ENCODE data around the gene BCAS3. TPM values are rescaled to one million over a fixed set of nuclear protein-coding genes. Genes with fewer than 3 reads are reported as not detected.
A peak's percentile ranks its signal among the peaks of the same experiment; 100 is the strongest.

The BCAS3 gene
- total RNA-seq, 2 donors from 2014 or later = 12.0 to 15.6 TPM

DNA sequence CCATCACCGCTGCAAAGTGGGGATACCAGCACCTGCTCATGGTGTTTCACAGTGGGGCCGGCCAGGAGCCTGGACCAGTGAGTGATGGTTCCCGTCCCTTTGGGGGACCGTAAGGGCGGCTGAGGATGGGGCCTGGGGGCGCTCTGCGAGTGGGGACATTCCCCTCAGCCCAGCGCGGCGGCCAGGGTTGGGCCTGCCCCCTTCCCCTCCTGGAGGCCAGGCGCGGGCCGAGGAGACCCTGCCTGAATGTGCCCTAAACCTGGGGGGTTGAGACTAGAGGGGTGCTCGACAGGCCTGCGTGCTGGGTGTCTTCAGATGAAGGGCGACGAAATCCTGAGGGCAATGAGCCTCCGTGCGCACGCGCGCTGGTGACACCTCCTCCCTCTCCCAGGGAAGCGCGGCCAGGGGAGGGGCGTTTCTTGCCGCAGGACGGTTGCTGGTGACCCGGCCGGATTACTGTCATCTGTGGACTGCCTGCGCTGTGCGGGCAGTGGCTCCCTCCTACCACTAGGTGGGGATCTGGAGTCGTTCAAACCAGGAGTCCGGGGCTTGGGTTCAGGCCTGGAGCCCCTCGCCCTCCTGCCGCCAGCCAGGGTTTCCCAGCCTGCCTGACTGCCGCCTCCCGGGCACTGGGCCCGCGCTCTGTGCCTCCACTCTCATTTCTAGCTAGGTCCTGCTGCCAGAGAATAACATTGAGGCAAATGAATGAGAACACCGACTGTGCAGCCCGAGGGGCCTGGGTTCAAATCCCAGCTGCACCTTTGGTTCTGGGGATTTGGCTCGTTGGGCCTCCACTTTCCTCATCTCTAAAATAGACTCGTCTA is 739.1 kb downstream of the BCAS3 start:
- peak; percentile 91 for DNase-seq (ENCODE audit: low spot score)
- Histone ChIP-seq H3K27ac (peak overlapping the region; percentile 57 to 60), H3K4me3 (peak overlapping the region in 1 of 2 donors; percentile 35), H3K9me3 (no peaks in the 10 kb centered on the region), H3K27me3 (no peaks in the 10 kb centered on the region), H3K4me1 (peaks cover 0 to 39% of the 10 kb centered on the region in 2 donors), H3K36me3 (no peaks in the 10 kb centered on the region)
- TF ChIP-seq, protein P1, sequence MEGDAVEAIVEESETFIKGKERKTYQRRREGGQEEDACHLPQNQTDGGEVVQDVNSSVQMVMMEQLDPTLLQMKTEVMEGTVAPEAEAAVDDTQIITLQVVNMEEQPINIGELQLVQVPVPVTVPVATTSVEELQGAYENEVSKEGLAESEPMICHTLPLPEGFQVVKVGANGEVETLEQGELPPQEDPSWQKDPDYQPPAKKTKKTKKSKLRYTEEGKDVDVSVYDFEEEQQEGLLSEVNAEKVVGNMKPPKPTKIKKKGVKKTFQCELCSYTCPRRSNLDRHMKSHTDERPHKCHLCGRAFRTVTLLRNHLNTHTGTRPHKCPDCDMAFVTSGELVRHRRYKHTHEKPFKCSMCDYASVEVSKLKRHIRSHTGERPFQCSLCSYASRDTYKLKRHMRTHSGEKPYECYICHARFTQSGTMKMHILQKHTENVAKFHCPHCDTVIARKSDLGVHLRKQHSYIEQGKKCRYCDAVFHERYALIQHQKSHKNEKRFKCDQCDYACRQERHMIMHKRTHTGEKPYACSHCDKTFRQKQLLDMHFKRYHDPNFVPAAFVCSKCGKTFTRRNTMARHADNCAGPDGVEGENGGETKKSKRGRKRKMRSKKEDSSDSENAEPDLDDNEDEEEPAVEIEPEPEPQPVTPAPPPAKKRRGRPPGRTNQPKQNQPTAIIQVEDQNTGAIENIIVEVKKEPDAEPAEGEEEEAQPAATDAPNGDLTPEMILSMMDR (IDR thresholded peaks at IDR 0.05) = peak; percentile 89 to 96

DNA sequence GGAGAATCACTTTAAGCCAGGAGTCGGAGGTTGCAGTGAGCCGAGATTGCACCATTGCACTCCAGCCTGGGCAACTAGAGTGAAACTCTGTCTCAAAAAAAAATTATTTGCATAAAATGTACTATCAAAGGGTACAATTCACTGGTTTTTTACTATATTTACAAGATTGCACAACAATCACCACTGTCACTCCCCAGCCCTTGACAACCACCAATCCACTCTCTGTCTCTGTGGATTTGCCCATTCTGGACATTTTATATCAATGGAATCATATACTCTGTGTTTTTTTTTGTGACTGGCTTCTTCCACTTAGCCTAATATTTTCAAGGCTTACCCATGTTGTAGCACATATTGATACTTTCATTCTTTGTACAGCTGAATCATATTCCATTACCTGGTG is 740.8 kb downstream of the BCAS3 start:
- Histone ChIP-seq H3K4me3 (no peak overlapping the region), H3K27me3 (no peaks in the 10 kb centered on the region), H3K27ac (no peak overlapping the region), H3K4me1 (peaks cover 0 to 28% of the 10 kb centered on the region in 2 donors), H3K36me3 (no peaks in the 10 kb centered on the region), H3K9me3 (no peaks in the 10 kb centered on the region)
- TF ChIP-seq, protein P1 (IDR thresholded peaks at IDR 0.05) = no peak
- no peak for DNase-seq (ENCODE audit: low spot score)

DNA sequence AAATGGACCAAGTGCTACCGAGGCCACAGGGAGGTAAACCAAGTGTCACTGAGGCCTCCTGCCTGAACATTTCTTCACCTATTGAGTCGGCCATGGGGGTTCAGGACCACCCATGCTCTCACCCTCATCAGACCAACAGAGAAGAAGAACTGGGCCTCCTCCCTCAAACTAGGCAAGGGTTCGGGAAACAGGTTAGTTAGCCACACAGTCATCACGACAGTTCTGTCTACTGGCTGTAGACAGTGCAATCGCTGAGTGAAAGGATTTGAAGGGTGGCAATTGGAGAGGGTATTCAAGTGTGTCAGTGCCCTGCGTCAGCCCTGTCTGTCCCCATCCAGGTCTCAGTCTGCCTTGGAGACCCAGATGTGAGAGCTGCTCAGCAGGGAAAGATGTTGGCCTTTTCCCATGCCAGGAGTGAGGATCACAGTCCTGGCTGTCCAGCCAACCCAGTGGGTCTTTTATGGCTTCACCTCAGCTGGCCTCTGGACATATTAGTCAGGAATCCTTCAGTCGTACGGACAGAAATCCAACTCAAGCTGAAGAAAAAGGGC is 741.9 kb downstream of the BCAS3 start:
- no peaks in the 10 kb centered on the region for H3K36me3 ChIP-seq
- H3K4me3 ChIP-seq = no peak overlapping the region
- H3K27ac ChIP-seq = no peak overlapping the region
- TF ChIP-seq, protein P1 (IDR thresholded peaks at IDR 0.05) = no peak
- H3K9me3 ChIP-seq = no peaks in the 10 kb centered on the region
- peaks cover 0 to 17% of the 10 kb centered on the region in 2 donors for H3K4me1 ChIP-seq
- H3K27me3 ChIP-seq = no peaks in the 10 kb centered on the region
- no peak for DNase-seq (ENCODE audit: low spot score)

DNA sequence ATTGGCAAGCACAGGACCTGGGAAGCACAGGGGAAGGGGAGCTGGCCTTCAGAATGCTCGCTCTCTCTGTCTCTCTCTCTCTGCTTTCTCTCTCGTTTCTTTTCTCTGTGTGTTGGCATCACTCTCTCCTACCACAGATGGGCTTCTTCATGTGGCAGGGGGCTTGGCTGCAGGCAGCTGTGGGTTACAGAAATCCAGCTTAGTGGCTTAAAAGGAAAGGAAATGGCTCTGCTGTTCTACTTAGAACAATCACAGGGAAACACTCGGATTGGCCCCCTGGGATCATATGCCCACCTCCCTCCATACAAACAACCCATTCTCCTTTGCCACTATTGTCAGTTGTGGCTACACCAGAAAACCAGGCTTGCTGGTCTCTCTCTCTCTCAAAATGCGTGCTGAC is 742.4 kb downstream of the BCAS3 start:
- no peak for DNase-seq (ENCODE audit: low spot score)
- Histone ChIP-seq H3K4me1 (peaks cover 0 to 13% of the 10 kb centered on the region in 2 donors), H3K36me3 (no peaks in the 10 kb centered on the region), H3K4me3 (no peak overlapping the region), H3K27ac (no peak overlapping the region), H3K9me3 (no peaks in the 10 kb centered on the region), H3K27me3 (no peaks in the 10 kb centered on the region)
- TF ChIP-seq, protein P1 (IDR thresholded peaks at IDR 0.05) = no peak

DNA sequence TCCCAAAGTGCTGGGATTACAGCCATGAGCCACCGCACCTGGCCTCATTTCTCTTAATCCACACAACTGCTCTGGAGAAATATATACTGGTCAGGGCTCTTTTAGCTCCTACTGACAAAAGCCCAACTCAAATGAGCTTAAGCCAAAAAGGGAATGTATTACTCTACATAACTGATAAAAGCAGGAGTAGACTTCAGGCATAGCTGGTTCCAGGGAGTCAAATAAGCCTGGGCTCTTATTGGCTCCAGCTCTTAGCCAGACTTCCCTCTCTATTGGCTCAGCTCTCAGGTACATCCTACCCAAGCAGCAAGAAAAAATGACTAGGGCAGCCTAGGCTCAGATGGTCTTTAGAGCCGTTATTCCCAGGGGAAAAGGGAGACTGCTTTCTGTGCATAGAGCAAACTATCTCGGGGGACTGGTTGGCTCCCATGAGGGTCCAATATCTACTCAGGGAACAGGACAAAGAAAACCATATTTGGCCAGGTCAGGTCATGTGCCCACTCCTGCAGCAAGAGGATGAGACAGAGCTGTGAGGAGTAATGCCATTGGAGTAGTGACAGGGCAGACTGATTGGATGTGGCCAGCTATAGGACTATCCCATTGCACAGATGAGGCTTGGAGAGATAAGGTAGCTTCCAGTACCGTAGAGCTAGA is 743.2 kb downstream of the BCAS3 start:
- H3K4me3 ChIP-seq = no peak overlapping the region
- H3K27me3 ChIP-seq = no peaks in the 10 kb centered on the region
- no peaks in the 10 kb centered on the region for H3K36me3 ChIP-seq
- no peak overlapping the region for H3K27ac ChIP-seq
- TF ChIP-seq, protein P1 (IDR thresholded peaks at IDR 0.05) = no peak
- H3K4me1 ChIP-seq = peaks cover 0 to 11% of the 10 kb centered on the region in 2 donors
- no peak for DNase-seq (ENCODE audit: low spot score)
- no peaks in the 10 kb centered on the region for H3K9me3 ChIP-seq
